Smooth muscle cell of the umbilical artery (primary cell): ENCODE measurements around the gene ANKLE2. TPM values are rescaled to one million over a fixed set of nuclear protein-coding genes. Genes with fewer than 3 reads are reported as not detected.

ENCODE experiments used
- total RNA-seq: library from RNA; depleted of rRNA; stranded (reverse); fragments of >200 nt; gene quantifications from 2 replicates; pipeline ENCODE4 v1.2.3, GENCODE V29; 2014

The ANKLE2 gene
- 75.4 and 78.0 TPM in 2 replicates for total RNA-seq

GRCh38 chr12:132761032-132761920 lies at the start of gene ANKLE2:
ANKLE2 (minus strand) TSS chr12:132761832; CDS start chr12:132761798, 34 bp downstream.

GRCh38 chr12:132710405-132711079 lies 51.1 kb downstream of the ANKLE2 start, which contains the start of gene PGAM5:
PGAM5 (plus strand) TSS chr12:132710842; CDS start chr12:132710877, 35 bp downstream.

GRCh38 chr12:132687211-132688164 lies 74.1 kb downstream of the ANKLE2 start, which contains the start of the genes POLE and PXMP2:
POLE (minus strand) TSS chr12:132687342; CDS start chr12:132687315, 27 bp downstream.
PXMP2 (plus strand) TSS chr12:132687587; CDS start chr12:132687671, 84 bp downstream.

Other genes with a start within 250 kb of the ANKLE2 start
- 0.18 TPM in 1 of 2 replicates, not detected in the other for gene LRCOL1, start 151.2 kb downstream of the ANKLE2 start, total RNA-seq
- gene P2RX2, start 143.1 kb downstream of the ANKLE2 start, total RNA-seq = not detected in 2 replicates
- gene POLE, start 74.5 kb downstream of the ANKLE2 start, total RNA-seq = 6.2 and 21.0 TPM in 2 replicates
- gene PXMP2, start 74.2 kb downstream of the ANKLE2 start, total RNA-seq = 7.1 and 8.4 TPM in 2 replicates
- 24.3 and 41.3 TPM in 2 replicates for gene PGAM5, start 51.0 kb downstream of the ANKLE2 start, total RNA-seq
- 207 and 287 TPM in 2 replicates for gene GOLGA3, start 67.0 kb upstream of the ANKLE2 start, total RNA-seq
- gene CHFR, start 125.8 kb upstream of the ANKLE2 start, total RNA-seq = 33.0 and 52.1 TPM in 2 replicates
- gene ZNF605, start 194.5 kb upstream of the ANKLE2 start, total RNA-seq = 13.7 and 19.7 TPM in 2 replicates
- gene ZNF26, start 224.5 kb upstream of the ANKLE2 start, total RNA-seq = 16.2 and 16.6 TPM in 2 replicates